ENCODE results near the gene MBD6.
A peak's percentile ranks its signal among the peaks of the same experiment; 100 is the strongest.

Gene MBD6, protein sequence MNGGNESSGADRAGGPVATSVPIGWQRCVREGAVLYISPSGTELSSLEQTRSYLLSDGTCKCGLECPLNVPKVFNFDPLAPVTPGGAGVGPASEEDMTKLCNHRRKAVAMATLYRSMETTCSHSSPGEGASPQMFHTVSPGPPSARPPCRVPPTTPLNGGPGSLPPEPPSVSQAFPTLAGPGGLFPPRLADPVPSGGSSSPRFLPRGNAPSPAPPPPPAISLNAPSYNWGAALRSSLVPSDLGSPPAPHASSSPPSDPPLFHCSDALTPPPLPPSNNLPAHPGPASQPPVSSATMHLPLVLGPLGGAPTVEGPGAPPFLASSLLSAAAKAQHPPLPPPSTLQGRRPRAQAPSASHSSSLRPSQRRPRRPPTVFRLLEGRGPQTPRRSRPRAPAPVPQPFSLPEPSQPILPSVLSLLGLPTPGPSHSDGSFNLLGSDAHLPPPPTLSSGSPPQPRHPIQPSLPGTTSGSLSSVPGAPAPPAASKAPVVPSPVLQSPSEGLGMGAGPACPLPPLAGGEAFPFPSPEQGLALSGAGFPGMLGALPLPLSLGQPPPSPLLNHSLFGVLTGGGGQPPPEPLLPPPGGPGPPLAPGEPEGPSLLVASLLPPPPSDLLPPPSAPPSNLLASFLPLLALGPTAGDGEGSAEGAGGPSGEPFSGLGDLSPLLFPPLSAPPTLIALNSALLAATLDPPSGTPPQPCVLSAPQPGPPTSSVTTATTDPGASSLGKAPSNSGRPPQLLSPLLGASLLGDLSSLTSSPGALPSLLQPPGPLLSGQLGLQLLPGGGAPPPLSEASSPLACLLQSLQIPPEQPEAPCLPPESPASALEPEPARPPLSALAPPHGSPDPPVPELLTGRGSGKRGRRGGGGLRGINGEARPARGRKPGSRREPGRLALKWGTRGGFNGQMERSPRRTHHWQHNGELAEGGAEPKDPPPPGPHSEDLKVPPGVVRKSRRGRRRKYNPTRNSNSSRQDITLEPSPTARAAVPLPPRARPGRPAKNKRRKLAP

DNA sequence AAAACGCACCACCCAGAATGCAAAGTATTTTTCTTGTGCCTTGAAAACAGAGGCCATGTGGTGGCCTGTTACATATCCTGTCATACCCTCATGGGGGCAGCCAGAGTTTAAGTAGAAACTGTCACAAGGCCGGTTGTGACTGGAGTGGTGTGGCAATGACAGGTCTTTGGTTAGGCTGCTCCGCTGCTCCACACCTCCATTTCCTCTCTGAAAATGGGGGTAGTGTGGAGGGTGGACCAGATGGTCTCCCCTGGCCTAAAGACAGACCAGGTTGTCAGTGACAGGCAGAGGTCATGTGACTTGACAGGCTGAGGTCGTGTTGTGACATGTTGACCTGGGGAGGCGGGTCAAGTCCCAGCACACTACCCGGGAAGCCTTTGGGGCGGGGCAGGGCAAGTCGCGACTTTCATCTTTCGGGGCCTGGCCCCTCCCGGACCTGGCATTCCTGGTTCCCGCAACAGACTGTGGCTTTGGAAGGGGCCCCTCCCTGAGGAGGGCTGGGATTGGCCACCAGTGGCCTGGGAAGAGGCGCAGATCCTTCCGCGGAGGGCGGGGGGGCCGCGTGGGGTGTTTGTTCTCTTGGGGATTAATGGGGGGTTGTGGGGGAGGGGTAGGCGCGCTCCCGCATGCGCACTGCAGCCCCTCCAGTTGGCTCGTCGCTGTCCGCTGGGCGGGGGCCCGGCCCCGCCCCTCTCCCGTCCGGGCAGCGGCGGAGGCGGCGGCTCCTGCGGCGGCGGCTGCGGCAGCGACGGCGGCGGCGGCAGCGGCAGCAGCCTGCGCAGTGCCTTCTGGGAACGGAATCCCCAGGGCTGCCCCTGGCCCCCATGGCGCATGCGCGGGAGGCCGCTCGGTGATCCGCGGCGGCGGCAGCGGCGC lies at the start of gene MBD6:
TSS of gene MBD6 (plus strand) at position 814 of the 876 bp plus-strand sequence. CDS start 1,480 bp downstream, outside the sequence.
- peak; percentile 15 for ATAC-seq
- TF ChIP-seq ZNF70 (CRISPR knock-in tag; IDR thresholded peaks at IDR 0.05) (no peak), ZNF565 (CRISPR knock-in tag; conservative IDR thresholded peaks at IDR 0.05; ENCODE audit: low read depth) (no peak), ISL1 (CRISPR knock-in tag; IDR thresholded peaks at IDR 0.05) (no peak), ARNTL (CRISPR knock-in tag; IDR thresholded peaks at IDR 0.05; ENCODE audit: borderline replicate concordance, low read depth) (no peak), ZNF8 (CRISPR knock-in tag; IDR thresholded peaks at IDR 0.05) (no peak), TCF4 (CRISPR knock-in tag; IDR thresholded peaks at IDR 0.05; ENCODE audit: borderline replicate concordance) (0 out of 2 replicates have a peak, but pooled peaks have one; percentile 27), RARB (CRISPR knock-in tag; IDR thresholded peaks at IDR 0.05) (no peak), BACH2 (CRISPR knock-in tag; IDR thresholded peaks at IDR 0.05; ENCODE audit: borderline replicate concordance) (no peak)
- TF ChIP-seq, protein P1, sequence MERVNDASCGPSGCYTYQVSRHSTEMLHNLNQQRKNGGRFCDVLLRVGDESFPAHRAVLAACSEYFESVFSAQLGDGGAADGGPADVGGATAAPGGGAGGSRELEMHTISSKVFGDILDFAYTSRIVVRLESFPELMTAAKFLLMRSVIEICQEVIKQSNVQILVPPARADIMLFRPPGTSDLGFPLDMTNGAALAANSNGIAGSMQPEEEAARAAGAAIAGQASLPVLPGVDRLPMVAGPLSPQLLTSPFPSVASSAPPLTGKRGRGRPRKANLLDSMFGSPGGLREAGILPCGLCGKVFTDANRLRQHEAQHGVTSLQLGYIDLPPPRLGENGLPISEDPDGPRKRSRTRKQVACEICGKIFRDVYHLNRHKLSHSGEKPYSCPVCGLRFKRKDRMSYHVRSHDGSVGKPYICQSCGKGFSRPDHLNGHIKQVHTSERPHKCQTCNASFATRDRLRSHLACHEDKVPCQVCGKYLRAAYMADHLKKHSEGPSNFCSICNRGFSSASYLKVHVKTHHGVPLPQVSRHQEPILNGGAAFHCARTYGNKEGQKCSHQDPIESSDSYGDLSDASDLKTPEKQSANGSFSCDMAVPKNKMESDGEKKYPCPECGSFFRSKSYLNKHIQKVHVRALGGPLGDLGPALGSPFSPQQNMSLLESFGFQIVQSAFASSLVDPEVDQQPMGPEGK (CRISPR knock-in tag; IDR thresholded peaks at IDR 0.05; ENCODE audit: borderline replicate concordance): peak; percentile 94; the same call in 1 of the 2 replicates

DNA sequence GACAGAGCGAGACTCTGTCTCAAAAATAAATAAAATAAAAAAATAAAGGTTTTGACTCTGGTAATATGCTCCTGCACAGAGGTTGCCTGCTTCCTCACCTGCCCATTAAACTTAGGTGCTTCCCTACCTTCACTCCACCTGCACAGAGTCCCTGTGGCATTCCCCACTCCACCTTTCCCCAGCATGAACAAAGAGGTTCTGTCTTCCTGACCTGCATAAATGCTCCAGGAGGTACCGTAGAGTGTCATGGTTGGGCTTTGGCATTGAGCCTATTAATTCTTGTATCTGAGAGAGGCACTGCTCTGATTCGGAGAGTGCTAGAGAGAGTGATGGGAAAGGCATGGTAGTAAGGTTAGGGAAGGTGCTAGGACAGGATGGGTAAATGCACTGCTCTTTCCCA lies 49.2 kb upstream of the MBD6 start:
- ATAC-seq: no peak
- TF ChIP-seq TCF4 (CRISPR knock-in tag; IDR thresholded peaks at IDR 0.05; ENCODE audit: borderline replicate concordance) (no peak), ESRRG (CRISPR knock-in tag; IDR thresholded peaks at IDR 0.05) (no peak), ARNTL (CRISPR knock-in tag; IDR thresholded peaks at IDR 0.05; ENCODE audit: borderline replicate concordance, low read depth) (no peak), BACH2 (CRISPR knock-in tag; IDR thresholded peaks at IDR 0.05; ENCODE audit: borderline replicate concordance) (no peak), SNAI2 (CRISPR knock-in tag; IDR thresholded peaks at IDR 0.05) (no peak)
- TF ChIP-seq, protein P2, sequence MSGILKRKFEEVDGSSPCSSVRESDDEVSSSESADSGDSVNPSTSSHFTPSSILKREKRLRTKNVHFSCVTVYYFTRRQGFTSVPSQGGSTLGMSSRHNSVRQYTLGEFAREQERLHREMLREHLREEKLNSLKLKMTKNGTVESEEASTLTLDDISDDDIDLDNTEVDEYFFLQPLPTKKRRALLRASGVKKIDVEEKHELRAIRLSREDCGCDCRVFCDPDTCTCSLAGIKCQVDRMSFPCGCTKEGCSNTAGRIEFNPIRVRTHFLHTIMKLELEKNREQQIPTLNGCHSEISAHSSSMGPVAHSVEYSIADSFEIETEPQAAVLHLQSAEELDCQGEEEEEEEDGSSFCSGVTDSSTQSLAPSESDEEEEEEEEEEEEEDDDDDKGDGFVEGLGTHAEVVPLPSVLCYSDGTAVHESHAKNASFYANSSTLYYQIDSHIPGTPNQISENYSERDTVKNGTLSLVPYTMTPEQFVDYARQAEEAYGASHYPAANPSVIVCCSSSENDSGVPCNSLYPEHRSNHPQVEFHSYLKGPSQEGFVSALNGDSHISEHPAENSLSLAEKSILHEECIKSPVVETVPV (CRISPR knock-in tag; IDR thresholded peaks at IDR 0.05): no peak
- TF ChIP-seq, protein P3, sequence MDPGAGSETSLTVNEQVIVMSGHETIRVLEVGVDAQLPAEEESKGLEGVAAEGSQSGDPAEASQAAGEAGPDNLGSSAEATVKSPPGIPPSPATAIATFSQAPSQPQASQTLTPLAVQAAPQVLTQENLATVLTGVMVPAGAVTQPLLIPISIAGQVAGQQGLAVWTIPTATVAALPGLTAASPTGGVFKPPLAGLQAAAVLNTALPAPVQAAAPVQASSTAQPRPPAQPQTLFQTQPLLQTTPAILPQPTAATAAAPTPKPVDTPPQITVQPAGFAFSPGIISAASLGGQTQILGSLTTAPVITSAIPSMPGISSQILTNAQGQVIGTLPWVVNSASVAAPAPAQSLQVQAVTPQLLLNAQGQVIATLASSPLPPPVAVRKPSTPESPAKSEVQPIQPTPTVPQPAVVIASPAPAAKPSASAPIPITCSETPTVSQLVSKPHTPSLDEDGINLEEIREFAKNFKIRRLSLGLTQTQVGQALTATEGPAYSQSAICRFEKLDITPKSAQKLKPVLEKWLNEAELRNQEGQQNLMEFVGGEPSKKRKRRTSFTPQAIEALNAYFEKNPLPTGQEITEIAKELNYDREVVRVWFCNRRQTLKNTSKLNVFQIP (CRISPR knock-in tag; IDR thresholded peaks at IDR 0.05; ENCODE audit: borderline replicate concordance, low read depth): no peak

DNA sequence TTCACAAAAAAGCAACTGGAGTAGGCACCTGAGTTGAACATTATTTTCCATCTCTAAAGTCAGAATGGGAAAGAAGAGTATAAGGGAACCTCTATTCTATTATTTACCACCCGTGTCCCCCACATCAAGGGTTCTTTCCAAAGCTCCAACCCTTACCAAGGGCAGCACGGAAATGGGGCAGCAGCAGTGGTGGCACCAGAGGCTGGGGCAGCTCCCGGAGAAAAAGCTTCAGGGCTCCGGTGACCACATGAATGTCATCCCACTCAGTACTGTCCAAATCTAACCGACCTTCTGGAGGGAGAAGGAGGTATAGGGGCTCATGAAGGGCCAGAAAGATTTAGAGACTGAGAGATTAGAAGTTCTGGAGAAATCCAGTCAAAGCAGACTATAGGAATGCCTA lies 48.7 kb upstream of the MBD6 start:
- ATAC-seq: no peak
- no peak for TF ChIP-seq RARB (CRISPR knock-in tag; IDR thresholded peaks at IDR 0.05)
- no peak for TF ChIP-seq ZNF565 (CRISPR knock-in tag; conservative IDR thresholded peaks at IDR 0.05; ENCODE audit: low read depth)
- TF ChIP-seq ZFP3 (CRISPR knock-in tag; IDR thresholded peaks at IDR 0.05): no peak
- TF ChIP-seq OSR1 (CRISPR knock-in tag; IDR thresholded peaks at IDR 0.05): no peak
- TF ChIP-seq, protein P4, sequence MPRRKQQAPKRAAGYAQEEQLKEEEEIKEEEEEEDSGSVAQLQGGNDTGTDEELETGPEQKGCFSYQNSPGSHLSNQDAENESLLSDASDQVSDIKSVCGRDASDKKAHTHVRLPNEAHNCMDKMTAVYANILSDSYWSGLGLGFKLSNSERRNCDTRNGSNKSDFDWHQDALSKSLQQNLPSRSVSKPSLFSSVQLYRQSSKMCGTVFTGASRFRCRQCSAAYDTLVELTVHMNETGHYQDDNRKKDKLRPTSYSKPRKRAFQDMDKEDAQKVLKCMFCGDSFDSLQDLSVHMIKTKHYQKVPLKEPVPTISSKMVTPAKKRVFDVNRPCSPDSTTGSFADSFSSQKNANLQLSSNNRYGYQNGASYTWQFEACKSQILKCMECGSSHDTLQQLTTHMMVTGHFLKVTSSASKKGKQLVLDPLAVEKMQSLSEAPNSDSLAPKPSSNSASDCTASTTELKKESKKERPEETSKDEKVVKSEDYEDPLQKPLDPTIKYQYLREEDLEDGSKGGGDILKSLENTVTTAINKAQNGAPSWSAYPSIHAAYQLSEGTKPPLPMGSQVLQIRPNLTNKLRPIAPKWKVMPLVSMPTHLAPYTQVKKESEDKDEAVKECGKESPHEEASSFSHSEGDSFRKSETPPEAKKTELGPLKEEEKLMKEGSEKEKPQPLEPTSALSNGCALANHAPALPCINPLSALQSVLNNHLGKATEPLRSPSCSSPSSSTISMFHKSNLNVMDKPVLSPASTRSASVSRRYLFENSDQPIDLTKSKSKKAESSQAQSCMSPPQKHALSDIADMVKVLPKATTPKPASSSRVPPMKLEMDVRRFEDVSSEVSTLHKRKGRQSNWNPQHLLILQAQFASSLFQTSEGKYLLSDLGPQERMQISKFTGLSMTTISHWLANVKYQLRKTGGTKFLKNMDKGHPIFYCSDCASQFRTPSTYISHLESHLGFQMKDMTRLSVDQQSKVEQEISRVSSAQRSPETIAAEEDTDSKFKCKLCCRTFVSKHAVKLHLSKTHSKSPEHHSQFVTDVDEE (CRISPR knock-in tag; IDR thresholded peaks at IDR 0.05): no peak
- TF ChIP-seq ARNTL (CRISPR knock-in tag; IDR thresholded peaks at IDR 0.05; ENCODE audit: borderline replicate concordance, low read depth): no peak
- TF ChIP-seq BACH2 (CRISPR knock-in tag; IDR thresholded peaks at IDR 0.05; ENCODE audit: borderline replicate concordance): no peak
- TF ChIP-seq SNAI2 (CRISPR knock-in tag; IDR thresholded peaks at IDR 0.05): no peak
- no peak for TF ChIP-seq GLIS3 (CRISPR knock-in tag; IDR thresholded peaks at IDR 0.05)
- no peak for TF ChIP-seq ZNF70 (CRISPR knock-in tag; IDR thresholded peaks at IDR 0.05)
- TF ChIP-seq TOX (CRISPR knock-in tag; IDR thresholded peaks at IDR 0.05; ENCODE audit: borderline replicate concordance): no peak
- TF ChIP-seq ZNF8 (CRISPR knock-in tag; IDR thresholded peaks at IDR 0.05): no peak
- TF ChIP-seq ZC3H10 (CRISPR knock-in tag; IDR thresholded peaks at IDR 0.05): no peak
- TF ChIP-seq, protein P1 (CRISPR knock-in tag; IDR thresholded peaks at IDR 0.05; ENCODE audit: borderline replicate concordance): no peak
- no peak for TF ChIP-seq ESRRG (CRISPR knock-in tag; IDR thresholded peaks at IDR 0.05)
- TF ChIP-seq, protein P5, sequence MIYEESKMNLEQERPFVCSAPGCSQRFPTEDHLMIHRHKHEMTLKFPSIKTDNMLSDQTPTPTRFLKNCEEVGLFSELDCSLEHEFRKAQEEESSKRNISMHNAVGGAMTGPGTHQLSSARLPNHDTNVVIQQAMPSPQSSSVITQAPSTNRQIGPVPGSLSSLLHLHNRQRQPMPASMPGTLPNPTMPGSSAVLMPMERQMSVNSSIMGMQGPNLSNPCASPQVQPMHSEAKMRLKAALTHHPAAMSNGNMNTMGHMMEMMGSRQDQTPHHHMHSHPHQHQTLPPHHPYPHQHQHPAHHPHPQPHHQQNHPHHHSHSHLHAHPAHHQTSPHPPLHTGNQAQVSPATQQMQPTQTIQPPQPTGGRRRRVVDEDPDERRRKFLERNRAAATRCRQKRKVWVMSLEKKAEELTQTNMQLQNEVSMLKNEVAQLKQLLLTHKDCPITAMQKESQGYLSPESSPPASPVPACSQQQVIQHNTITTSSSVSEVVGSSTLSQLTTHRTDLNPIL (CRISPR knock-in tag; IDR thresholded peaks at IDR 0.05; ENCODE audit: low read depth): no peak
- TF ChIP-seq CSDC2 (CRISPR knock-in tag; IDR thresholded peaks at IDR 0.05): no peak
- TF ChIP-seq TCF4 (CRISPR knock-in tag; IDR thresholded peaks at IDR 0.05; ENCODE audit: borderline replicate concordance): no peak

Measured in SK-N-SH treated with all-trans-retinoic acid at 6 μM for 48 hours (cell line).